GM23338 (cell line): ENCODE measurements around the gene SAMD11. TPM values are rescaled to one million over a fixed set of nuclear protein-coding genes. Genes with fewer than 3 reads are reported as not detected.
A peak's percentile ranks its signal among the peaks of the same experiment; 100 is the strongest.

ENCODE experiments used
- ATAC-seq: fragments of 200-7000 bp; cut with Tn5 transposase; 3 replicates; pipeline ENCODE4 v1.9.1; 2020
- DNase-seq: peaks from one replicate; pipeline ENCODE4 v3.0.0-alpha.2; 2015; ENCODE audit warnings: low spot score
- H2AFZ ChIP-seq: fragments of 200-600 bp; sonication (generic); 2 replicates; pipeline ENCODE4 v1.8.0; 2016; ENCODE audit warnings: antibody characterized with exemption, mild to moderate bottlenecking, moderate library complexity
- H3F3A ChIP-seq: fragments of 200-600 bp; sonication (generic); replicated peaks from 2 replicates; pipeline ENCODE4 v1.8.0; 2017; ENCODE audit warnings: antibody characterized with exemption, mixed run types, low read depth
- H3K27ac ChIP-seq: fragments of 200-600 bp; sonication (generic); 2 replicates; pipeline ENCODE4 v1.6.1; 2016; ENCODE audit warnings: low read depth
- H3K27me3 ChIP-seq: fragments of 200-600 bp; sonication (generic); 2 replicates; pipeline ENCODE4 v1.8.0; 2016; ENCODE audit warnings: mild to moderate bottlenecking, mixed run types, moderate library complexity; ENCODE audit not compliant: insufficient read depth
- H3K36me3 ChIP-seq: fragments of 200-600 bp; sonication (generic); 2 replicates; pipeline ENCODE4 v1.8.0; 2016; ENCODE audit warnings: mild to moderate bottlenecking; ENCODE audit not compliant: insufficient read depth
- H3K4me1 ChIP-seq: fragments of 200-600 bp; sonication (generic); 2 replicates; pipeline ENCODE4 v1.8.0; 2016; ENCODE audit warnings: mild to moderate bottlenecking, moderate library complexity; ENCODE audit not compliant: insufficient read depth
- H3K4me2 ChIP-seq: fragments of 200-600 bp; sonication (generic); 2 replicates; pipeline ENCODE4 v1.7.1; 2017; ENCODE audit warnings: mixed run types
- H3K4me3 ChIP-seq: fragments of 200-600 bp; sonication (generic); 2 replicates; pipeline ENCODE4 v1.6.1; 2016; ENCODE audit warnings: mixed run types
- H3K79me2 ChIP-seq: fragments of 200-600 bp; sonication (generic); replicated peaks from 2 replicates; pipeline ENCODE4 v1.8.0; 2017; ENCODE audit warnings: mild to moderate bottlenecking; ENCODE audit not compliant: insufficient read depth
- H3K9me2 ChIP-seq: fragments of 200-600 bp; sonication (generic); 2 replicates; pipeline ENCODE4 v1.8.0; 2017; ENCODE audit not compliant: insufficient read depth
- H4K20me1 ChIP-seq: fragments of 200-600 bp; sonication (generic); replicated peaks from 2 replicates; pipeline ENCODE4 v1.8.0; 2017; ENCODE audit warnings: mild to moderate bottlenecking; ENCODE audit not compliant: insufficient read depth
- H3K27ac Mint-ChIP-seq: 2 replicates; pipeline ENCODE4 v1.8.0; 2020; ENCODE audit warnings: inconsistent platforms, mild to moderate bottlenecking, moderate library complexity, mixed read lengths
- H3K27me3 Mint-ChIP-seq: 3 replicates; pipeline ENCODE4 v1.8.0; 2022; ENCODE audit warnings: low read depth, mild to moderate bottlenecking, moderate library complexity, mixed read lengths, inconsistent platforms; ENCODE audit not compliant: insufficient read depth, poor library complexity
- H3K36me3 Mint-ChIP-seq: 3 replicates; pipeline ENCODE4 v1.8.0; 2021; ENCODE audit warnings: low read depth, mild to moderate bottlenecking, inconsistent platforms, moderate library complexity, mixed read lengths
- H3K4me1 Mint-ChIP-seq: 3 replicates; pipeline ENCODE4 v1.8.0; 2020; ENCODE audit warnings: mild to moderate bottlenecking, inconsistent platforms, mixed read lengths
- H3K4me3 Mint-ChIP-seq: 3 replicates; pipeline ENCODE4 v1.8.0; 2021; ENCODE audit warnings: moderate library complexity, mild to moderate bottlenecking, inconsistent platforms, mixed read lengths
- H3K9me3 Mint-ChIP-seq: 3 replicates; pipeline ENCODE4 v1.8.0; 2020; ENCODE audit warnings: moderate library complexity, mild to moderate bottlenecking, inconsistent platforms, mixed read lengths
- CREB1 ChIP-seq: fragments of 250-450 bp; sonication (Bioruptor Pico); IDR thresholded peaks from 2 replicates; pipeline ENCODE4 v1.5.0; 2020; ENCODE audit warnings: low read depth, mild to moderate bottlenecking, moderate library complexity
- CTCF ChIP-seq, 2 experiments: fragments of 200-600 bp in 1 of 2; sonication (generic) in 1 of 2; conservative IDR thresholded peaks; 2 replicates each; pipeline versions ENCODE4 v1.5.1 to v1.6.1; 2016 to 2017; ENCODE audit warnings: antibody characterized with exemption in 2 of 2, low read depth in 2 of 2, mild to moderate bottlenecking in 2 of 2, moderate library complexity in 1 of 2
- ETS1 ChIP-seq: IDR thresholded peaks from 2 replicates; pipeline ENCODE4 v1.6.1; 2016; ENCODE audit warnings: antibody characterized with exemption
- EZH2phosphoT487 ChIP-seq: fragments of 200-600 bp; sonication (generic); IDR thresholded peaks from one replicate; pipeline ENCODE4 v1.8.1; 2018; ENCODE audit warnings: antibody characterized with exemption; ENCODE audit not compliant: unreplicated experiment
- NANOG ChIP-seq: IDR thresholded peaks from 2 replicates; pipeline ENCODE4 v1.6.1; 2016; ENCODE audit warnings: antibody characterized with exemption, borderline replicate concordance
- POLR2AphosphoS5 ChIP-seq: IDR thresholded peaks from 2 replicates; pipeline ENCODE4 v1.6.1; 2016; ENCODE audit warnings: antibody characterized with exemption, low read depth
- REST ChIP-seq: IDR thresholded peaks from one replicate; pipeline ENCODE4 v1.6.1; 2018; ENCODE audit warnings: antibody characterized with exemption; ENCODE audit not compliant: unreplicated experiment
- STAT1 ChIP-seq: IDR thresholded peaks from one replicate; pipeline ENCODE4 v1.6.1; 2016; ENCODE audit warnings: antibody characterized with exemption; ENCODE audit not compliant: unreplicated experiment
- ZNF114 ChIP-seq: fragments of 250-450 bp; sonication (Bioruptor Pico); IDR thresholded peaks from 2 replicates; pipeline ENCODE4 v1.5.0; 2020; ENCODE audit warnings: mild to moderate bottlenecking, moderate library complexity
- ZNF331 ChIP-seq: fragments of 250-450 bp; sonication (Bioruptor Pico); IDR thresholded peaks from 2 replicates; pipeline ENCODE4 v1.5.0; 2020; ENCODE audit warnings: low read depth, mild to moderate bottlenecking, moderate library complexity
- ZNF462 ChIP-seq: fragments of 250-450 bp; sonication (Bioruptor Pico); IDR thresholded peaks from 2 replicates; pipeline ENCODE4 v1.5.0; 2020; ENCODE audit warnings: mild to moderate bottlenecking, moderate library complexity
- polyA plus RNA-seq: library from polyadenylated mRNA; unstranded; fragments of >200 nt; fragmentation: Nextera tagmentation; extraction: Ambion mirVana; gene quantifications from 2 replicates; pipeline ENCODE4 v1.2.1, GENCODE V29; 2016
- total RNA-seq: library from RNA; depleted of rRNA; stranded (reverse); fragments of >200 nt; shearing (Covaris generic); gene quantifications from 2 replicates; pipeline ENCODE4 v1.2.3, GENCODE V29; 2014

SAMD11 gene
- total and polyA plus RNA-seq, 2 experiments from 2014 or later = 0.14 to 0.40 TPM

- H3K27ac ChIP-seq = no peak overlapping the region
- H3K4me1 Mint-ChIP-seq = peaks cover 4% of the 10 kb centered on the region
- no peaks in the 10 kb centered on the region for H3K9me2 ChIP-seq
- DNase-seq (no peak), ATAC-seq (no peak)
- no peaks in the 10 kb centered on the region for H3K36me3 ChIP-seq
- peaks cover 7% of the 10 kb centered on the region for H3F3A ChIP-seq
- peaks cover 43% of the 10 kb centered on the region for H3K27me3 Mint-ChIP-seq
- H3K4me3 ChIP-seq = no peak overlapping the region; the same call in 1 of the 2 replicates
- peaks cover 40% of the 10 kb centered on the region for H3K27me3 ChIP-seq
- H2AFZ ChIP-seq = no peak overlapping the region
- no peaks in the 10 kb centered on the region for H3K79me2 ChIP-seq
- H3K4me2 ChIP-seq = peak overlapping the region; percentile 71
- 0 out of 2 replicates have a peak, but pooled peaks cover 2% of the 10 kb centered on the region for H4K20me1 ChIP-seq
- TF ChIP-seq REST (no peak), ZNF462 (CRISPR knock-in tag) (no peak), NANOG (no peak), ETS1 (no peak), CREB1 (CRISPR knock-in tag) (no peak), POLR2AphosphoS5 (no peak), ZNF114 (no peak), ZNF331 (CRISPR knock-in tag) (no peak), CTCF (conservative IDR thresholded peaks at IDR 0.05; ENCODE audit: low read depth in 2 of 2) (no peak), STAT1 (no peak), EZH2phosphoT487 (no peak)
- no peak overlapping the region for H3K4me3 Mint-ChIP-seq
- H3K9me3 Mint-ChIP-seq = no peaks in the 10 kb centered on the region
- H3K36me3 Mint-ChIP-seq = no peaks in the 10 kb centered on the region
- no peaks in the 10 kb centered on the region; the same call in 1 of the 2 replicates for H3K4me1 ChIP-seq
- H3K27ac Mint-ChIP-seq = no peak overlapping the region
Observed at GRCh38 chr1:970973-971730, 47.4 kb downstream of the SAMD11 start.
